Measurements from ENCODE around the gene KIF1A.

KIF1A gene

DNA sequence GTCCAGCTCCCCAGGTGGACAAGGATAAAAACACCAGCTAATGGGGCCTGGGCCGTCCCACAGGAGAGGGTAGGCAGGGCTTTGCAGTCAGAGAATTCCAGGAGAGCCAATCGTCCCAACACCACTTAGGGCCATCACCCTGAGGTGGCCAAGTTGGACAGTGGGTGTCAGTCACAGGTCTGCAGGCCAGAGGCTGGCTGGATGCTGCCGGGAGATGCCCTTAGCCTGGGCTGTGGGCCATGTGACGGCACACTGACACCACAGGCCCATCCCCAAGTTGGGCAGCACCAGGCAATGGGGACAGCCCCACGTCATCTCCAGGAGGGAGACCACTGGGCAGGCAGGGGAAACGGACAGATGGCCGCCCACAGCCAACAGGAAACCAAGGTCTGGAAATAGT is 53.9 kb downstream of the KIF1A start:
- TF ChIP-seq, protein P1, sequence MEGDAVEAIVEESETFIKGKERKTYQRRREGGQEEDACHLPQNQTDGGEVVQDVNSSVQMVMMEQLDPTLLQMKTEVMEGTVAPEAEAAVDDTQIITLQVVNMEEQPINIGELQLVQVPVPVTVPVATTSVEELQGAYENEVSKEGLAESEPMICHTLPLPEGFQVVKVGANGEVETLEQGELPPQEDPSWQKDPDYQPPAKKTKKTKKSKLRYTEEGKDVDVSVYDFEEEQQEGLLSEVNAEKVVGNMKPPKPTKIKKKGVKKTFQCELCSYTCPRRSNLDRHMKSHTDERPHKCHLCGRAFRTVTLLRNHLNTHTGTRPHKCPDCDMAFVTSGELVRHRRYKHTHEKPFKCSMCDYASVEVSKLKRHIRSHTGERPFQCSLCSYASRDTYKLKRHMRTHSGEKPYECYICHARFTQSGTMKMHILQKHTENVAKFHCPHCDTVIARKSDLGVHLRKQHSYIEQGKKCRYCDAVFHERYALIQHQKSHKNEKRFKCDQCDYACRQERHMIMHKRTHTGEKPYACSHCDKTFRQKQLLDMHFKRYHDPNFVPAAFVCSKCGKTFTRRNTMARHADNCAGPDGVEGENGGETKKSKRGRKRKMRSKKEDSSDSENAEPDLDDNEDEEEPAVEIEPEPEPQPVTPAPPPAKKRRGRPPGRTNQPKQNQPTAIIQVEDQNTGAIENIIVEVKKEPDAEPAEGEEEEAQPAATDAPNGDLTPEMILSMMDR (IDR thresholded peaks at IDR 0.05; ENCODE audit: insufficient read depth, low read depth, low read length, missing control alignments) = no peak
- DNase-seq (ENCODE audit: low read depth) = no peak
- H3K4me3 ChIP-seq (ENCODE audit: low read depth, low read length) = no peak overlapping the region

GRCh38 chr2:240765007-240765406 is 55.0 kb downstream of the KIF1A start:
- H3K4me3 ChIP-seq (ENCODE audit: low read depth, low read length) = no peak overlapping the region
- DNase-seq (ENCODE audit: low read depth) = no peak
- TF ChIP-seq, protein P1 (IDR thresholded peaks at IDR 0.05; ENCODE audit: insufficient read depth, low read depth, low read length, missing control alignments) = no peak

- TF ChIP-seq, protein P1 (IDR thresholded peaks at IDR 0.05; ENCODE audit: insufficient read depth, low read depth, low read length, missing control alignments) = no peak
- no peak for DNase-seq (ENCODE audit: low read depth)
- H3K4me3 ChIP-seq (ENCODE audit: low read depth, low read length) = no peak overlapping the region
These were observed 55.4 kb downstream of the KIF1A start for GRCh38 chr2:240764605-240765004.

GRCh38 chr2:240762971-240763370 is 57.0 kb downstream of the KIF1A start:
- TF ChIP-seq, protein P1 (IDR thresholded peaks at IDR 0.05; ENCODE audit: insufficient read depth, low read depth, low read length, missing control alignments) = no peak
- DNase-seq (ENCODE audit: low read depth) = no peak
- H3K4me3 ChIP-seq (ENCODE audit: low read depth, low read length) = no peak overlapping the region

GRCh38 chr2:240762249-240762648 is 57.8 kb downstream of the KIF1A start:
- no peak overlapping the region for H3K4me3 ChIP-seq (ENCODE audit: low read depth, low read length)
- TF ChIP-seq, protein P1 (IDR thresholded peaks at IDR 0.05; ENCODE audit: insufficient read depth, low read depth, low read length, missing control alignments) = no peak
- no peak for DNase-seq (ENCODE audit: low read depth)

DNA sequence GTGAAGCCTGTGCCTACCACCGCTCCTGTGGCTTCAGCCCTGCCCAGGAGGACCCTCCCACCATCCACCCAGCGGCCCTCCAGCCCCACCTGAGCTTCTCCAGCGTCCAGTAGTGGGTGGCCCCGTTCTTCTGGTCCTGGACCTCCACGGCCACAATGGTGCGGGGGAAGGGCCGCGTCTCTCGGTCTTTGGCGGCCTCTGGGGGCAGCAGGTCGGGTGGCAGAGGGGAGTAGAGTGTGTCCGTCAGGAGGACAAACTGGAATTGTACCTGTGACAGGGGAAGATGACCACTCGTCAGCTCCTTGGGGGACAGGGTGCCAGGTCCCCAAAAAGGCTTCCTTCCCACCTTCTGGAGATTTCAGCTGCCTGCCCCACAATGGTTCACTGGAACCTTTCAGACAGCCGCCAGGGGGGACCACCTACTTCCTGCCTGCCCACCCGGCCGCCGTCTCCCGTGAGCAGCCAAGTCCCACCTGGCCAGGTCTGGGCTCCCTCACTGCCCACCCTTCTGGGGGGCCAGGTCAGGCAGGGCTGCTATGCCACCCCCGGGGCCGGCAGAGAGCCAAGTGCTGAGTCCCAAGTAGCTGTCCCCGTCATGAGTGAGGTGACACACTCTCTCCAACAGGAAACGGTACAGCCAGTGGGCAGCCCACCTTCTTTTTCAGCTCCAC is 59.3 kb downstream of the KIF1A start:
- no peak for DNase-seq (ENCODE audit: low read depth)
- TF ChIP-seq, protein P1 (IDR thresholded peaks at IDR 0.05; ENCODE audit: insufficient read depth, low read depth, low read length, missing control alignments) = no peak
- no peak overlapping the region for H3K4me3 ChIP-seq (ENCODE audit: low read depth, low read length)

DNA sequence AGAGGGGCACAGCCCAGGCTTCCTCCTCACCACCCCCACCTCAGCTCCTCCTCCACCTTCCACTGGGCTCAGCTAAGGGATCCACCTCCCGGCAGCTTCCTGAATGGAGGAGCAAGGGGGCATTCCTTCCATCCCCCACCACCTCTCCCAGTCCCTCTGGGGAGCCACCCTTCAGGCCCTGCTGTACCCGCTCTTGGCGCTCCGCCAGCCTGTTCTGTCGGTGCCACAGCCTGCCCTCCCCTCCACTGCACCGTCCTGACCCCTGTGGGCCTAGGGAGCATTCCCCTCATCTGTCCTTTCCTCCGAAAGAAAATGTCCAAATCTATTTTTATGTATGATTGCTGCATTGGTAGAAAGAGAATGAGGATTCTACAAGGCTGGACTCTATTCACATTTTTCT is 59.9 kb downstream of the KIF1A start:
- DNase-seq (ENCODE audit: low read depth) = no peak

More for the DNA sequence above, 59.9 kb downstream of the KIF1A start:
- TF ChIP-seq, protein P1 (IDR thresholded peaks at IDR 0.05; ENCODE audit: insufficient read depth, low read depth, low read length, missing control alignments) = no peak
- no peak overlapping the region for H3K4me3 ChIP-seq (ENCODE audit: low read depth, low read length)
